Bronchial epithelial cell (primary cell): ENCODE data around the gene VAV2. TPM values are rescaled to one million over a fixed set of nuclear protein-coding genes. Genes with fewer than 3 reads are reported as not detected.

ENCODE experiments used
- DNase-seq: peaks from one replicate; pipeline ENCODE4 v3.0.0-alpha.2; 2010; ENCODE audit warnings: low read depth
- FAIRE-seq: peaks from 2 replicates; lab custom pipeline; 2011; peaks lifted over from hg19 to GRCh38; lab: Jason Lieb, UNC
- H3K27me3 ChIP-seq: 2 replicates; pipeline ENCODE4 v1.5.1; 2011; ENCODE audit warnings: low read length; ENCODE audit not compliant: control insufficient read depth, insufficient read depth
- H3K36me3 ChIP-seq: 2 replicates; pipeline ENCODE4 v1.5.1; 2011; ENCODE audit warnings: low read length; ENCODE audit not compliant: control insufficient read depth, insufficient read depth
- H3K4me3 ChIP-seq: 2 replicates; pipeline ENCODE4 v1.5.1; 2011; ENCODE audit warnings: mild to moderate bottlenecking, low read depth, low read length, control low read depth
- total RNA-seq: library from RNA; depleted of rRNA; stranded (reverse); fragments of >200 nt; gene quantifications from 2 replicates; pipeline ENCODE4 v1.2.1, GENCODE V29; 2014
- TF ChIP-seq, protein P1 (sequence below): IDR thresholded peaks from 2 replicates; pipeline ENCODE4 v1.5.1; 2011; ENCODE audit warnings: mild to moderate bottlenecking, moderate library complexity, low read length, control low read depth, inconsistent platforms; ENCODE audit not compliant: insufficient read depth, severe bottlenecking

The VAV2 gene
- total RNA-seq, 1 donor from 2014 or later, result 46.6 TPM

DNA sequence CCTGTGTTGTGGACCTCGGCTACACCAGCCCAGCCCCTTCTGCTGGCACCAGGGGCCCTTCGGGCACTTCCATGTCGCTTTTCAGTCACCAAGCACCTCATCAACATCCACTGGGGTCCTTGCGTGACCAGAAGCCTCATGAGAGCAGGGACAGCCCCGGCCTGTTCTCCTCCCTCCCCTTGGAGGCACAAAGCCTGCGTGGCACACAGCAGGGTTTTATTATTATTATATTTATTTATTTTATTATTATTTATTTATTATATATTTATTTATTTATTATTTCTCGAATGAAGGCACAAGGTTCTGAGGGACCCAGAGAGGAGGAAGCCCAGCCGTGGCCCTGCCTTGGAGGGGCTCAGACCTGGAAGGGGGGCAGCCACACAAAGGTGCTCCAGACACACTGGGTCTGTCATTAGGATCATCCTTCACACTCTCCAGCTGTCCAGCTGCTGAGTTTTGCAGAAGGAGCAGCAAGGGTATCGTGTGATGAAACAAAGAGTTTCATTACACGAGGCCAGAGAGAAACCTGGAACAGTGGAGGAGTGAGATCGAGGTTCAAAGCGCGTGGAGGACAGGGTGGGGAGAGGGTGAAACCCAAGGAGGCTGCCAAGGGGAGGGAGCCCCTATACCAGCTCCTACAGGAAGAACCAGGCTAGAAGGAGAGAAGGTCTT lies 5.2 kb downstream of the VAV2 start:
- H3K27me3 ChIP-seq, result no peaks in the 10 kb centered on the region
- DNase-seq (no peak), FAIRE-seq (no peak)
- no peak overlapping the region for H3K4me3 ChIP-seq
- TF ChIP-seq, protein P1, sequence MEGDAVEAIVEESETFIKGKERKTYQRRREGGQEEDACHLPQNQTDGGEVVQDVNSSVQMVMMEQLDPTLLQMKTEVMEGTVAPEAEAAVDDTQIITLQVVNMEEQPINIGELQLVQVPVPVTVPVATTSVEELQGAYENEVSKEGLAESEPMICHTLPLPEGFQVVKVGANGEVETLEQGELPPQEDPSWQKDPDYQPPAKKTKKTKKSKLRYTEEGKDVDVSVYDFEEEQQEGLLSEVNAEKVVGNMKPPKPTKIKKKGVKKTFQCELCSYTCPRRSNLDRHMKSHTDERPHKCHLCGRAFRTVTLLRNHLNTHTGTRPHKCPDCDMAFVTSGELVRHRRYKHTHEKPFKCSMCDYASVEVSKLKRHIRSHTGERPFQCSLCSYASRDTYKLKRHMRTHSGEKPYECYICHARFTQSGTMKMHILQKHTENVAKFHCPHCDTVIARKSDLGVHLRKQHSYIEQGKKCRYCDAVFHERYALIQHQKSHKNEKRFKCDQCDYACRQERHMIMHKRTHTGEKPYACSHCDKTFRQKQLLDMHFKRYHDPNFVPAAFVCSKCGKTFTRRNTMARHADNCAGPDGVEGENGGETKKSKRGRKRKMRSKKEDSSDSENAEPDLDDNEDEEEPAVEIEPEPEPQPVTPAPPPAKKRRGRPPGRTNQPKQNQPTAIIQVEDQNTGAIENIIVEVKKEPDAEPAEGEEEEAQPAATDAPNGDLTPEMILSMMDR, result no peak
- H3K36me3 ChIP-seq, result peaks cover 5% of the 10 kb centered on the region

DNA sequence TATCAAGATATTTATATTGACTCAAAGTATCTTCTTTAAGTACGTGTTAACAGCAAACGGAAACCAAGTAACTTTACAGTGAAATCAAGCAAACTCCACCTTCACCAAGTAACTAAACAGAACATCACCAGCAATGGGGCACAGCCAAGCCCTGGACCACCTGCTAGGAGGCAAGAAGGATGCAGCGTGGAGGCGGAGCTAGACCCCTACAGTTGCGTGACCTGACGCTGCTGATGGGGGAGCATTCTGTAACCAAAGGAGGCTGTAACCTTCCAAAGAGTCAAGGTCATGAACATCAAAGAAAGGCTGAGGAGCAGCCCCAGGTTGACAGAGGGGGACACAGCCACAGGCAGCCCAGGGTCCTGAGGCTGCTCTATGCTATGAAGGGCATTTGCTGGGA lies 6.1 kb downstream of the VAV2 start:
- DNase-seq (no peak), FAIRE-seq (no peak)
- TF ChIP-seq, protein P1, result no peak
- peaks cover 5% of the 10 kb centered on the region for H3K36me3 ChIP-seq
- no peaks in the 10 kb centered on the region for H3K27me3 ChIP-seq
- no peak overlapping the region for H3K4me3 ChIP-seq

GRCh38 chr9:133982971-133983720 lies 9.0 kb downstream of the VAV2 start:
- no peaks in the 10 kb centered on the region for H3K27me3 ChIP-seq
- no peak for FAIRE-seq
- no peak for DNase-seq
- no peak overlapping the region for H3K4me3 ChIP-seq
- peaks cover 12% of the 10 kb centered on the region for H3K36me3 ChIP-seq
- TF ChIP-seq, protein P1, result no peak

- no peak overlapping the region for H3K4me3 ChIP-seq
- no peak for FAIRE-seq
- TF ChIP-seq, protein P1, result no peak
- peaks cover 9% of the 10 kb centered on the region for H3K36me3 ChIP-seq
- DNase-seq, result no peak
- no peaks in the 10 kb centered on the region for H3K27me3 ChIP-seq
Measured at GRCh38 chr9:133981958-133982681, 10.0 kb downstream of the VAV2 start.

DNA sequence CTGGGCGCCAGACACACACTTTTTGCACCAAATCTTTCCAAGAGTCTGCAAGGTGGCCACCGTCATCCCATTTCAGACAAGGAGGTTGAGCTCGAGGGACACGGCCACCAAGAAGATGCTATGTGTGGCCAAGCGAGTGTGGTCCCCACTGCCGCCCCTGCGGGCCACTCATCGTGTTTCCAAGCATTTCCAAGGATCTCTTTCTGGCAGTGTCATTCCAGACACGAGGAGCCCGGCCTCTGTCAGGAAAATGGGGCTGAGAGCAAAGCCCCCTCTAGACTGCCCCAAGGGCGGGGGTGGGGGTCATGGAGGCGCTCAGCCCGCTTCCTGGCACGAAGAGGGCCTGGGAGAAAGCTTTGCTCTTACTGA lies 10.6 kb downstream of the VAV2 start:
- Histone ChIP-seq H3K36me3 (peaks cover 9% of the 10 kb centered on the region), H3K4me3 (no peak overlapping the region), H3K27me3 (no peaks in the 10 kb centered on the region)
- FAIRE-seq, result no peak
- TF ChIP-seq, protein P1, result no peak
- no peak for DNase-seq
